Measurements from ENCODE around the gene MRTFA.
"Not testable (repeated sequence)": the region's sequence is repeated elsewhere in the genome, so short reads cannot be mapped to it uniquely, and the experiment has no call there.

Gene MRTFA

DNA sequence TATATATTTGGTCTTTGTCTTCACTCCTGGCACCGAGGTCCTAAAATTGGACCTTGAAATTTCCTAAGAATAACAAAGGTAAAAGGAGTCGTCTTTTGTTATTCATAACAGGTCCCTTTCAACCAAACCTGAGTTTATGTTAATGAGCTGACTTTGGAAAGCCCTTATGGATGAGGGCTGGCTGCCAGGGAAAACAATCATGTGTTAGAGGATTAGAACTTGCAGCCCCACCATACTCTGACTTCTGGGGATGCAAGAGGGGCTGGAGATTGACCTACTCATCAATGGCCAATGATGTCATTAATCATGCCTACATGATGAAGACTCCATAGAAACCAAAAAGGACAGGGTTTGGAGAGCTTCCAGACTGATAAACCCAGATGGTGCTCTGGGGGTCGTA, 118.9 kb downstream of the MRTFA start:
- no peak for DNase-seq

DNA sequence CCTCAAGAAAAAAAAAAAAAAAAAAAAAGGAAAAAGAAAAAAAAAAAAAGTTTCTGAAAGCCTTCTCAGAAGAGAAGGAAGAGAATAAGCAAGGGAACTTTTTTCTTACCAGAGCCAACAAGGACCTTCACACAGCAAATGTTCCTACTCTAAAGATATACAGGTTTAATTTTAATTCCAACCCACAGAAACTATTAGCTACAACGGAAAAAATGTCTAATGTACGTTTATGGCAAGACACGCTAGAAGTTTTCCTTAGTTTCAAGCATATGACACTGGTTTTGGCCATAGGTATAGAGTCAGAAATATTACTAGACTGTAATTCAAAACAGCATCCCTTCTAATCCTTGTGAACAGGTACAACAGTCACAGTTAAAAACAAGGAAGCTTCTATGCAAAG, 120.1 kb downstream of the MRTFA start:
- DNase-seq: no peak

DNA sequence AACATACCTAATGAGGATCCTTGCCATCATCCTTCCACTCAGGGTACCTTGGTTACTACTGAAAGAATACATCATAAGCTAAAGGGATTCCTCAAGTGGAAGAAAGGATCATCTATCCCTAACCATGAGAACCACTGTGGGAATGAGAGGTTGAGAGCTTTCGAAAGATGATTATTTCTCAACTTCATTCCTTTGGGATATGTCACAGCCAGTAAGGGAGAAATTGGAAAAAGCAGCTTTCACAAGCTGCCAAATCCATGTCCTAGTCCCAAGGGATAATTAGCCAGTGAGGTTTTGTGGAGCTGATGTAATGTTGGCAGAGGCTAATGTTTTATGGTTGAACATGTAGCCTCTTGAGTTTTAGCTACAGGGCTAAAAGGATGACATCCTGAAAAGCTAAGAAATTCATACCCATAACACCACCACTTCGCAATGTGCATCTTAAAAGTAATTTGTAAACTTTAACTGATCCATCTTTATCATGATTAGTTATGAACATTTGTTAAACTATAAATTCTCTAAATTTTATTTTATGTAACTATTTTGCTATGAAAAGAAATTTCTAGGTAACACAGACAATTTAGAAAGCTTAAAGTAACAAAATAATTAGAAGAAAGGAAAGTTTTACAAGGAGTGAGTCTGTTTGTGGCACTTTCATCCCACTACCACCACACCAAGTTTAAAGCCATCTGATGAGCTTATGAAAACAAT, 123.9 kb downstream of the MRTFA start:
- no peak for DNase-seq

DNA sequence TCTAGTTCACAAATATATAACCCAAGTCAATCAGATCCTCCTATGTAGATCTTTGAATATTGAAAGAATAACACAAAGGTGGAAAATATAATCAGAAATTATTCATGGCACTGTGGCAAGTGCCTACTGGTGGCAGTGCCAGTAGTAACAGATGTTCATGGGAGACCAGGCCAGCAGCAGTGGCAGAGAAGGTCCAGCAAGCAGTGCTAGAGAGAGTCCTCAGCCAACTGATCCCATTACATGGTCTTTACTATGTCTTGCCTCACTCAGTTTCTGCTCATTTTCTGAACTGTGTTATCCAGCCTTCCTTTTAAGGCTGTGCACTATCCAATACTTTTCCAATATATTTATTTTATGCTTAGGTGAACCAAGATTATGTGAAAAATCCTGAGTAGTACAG, 124.9 kb downstream of the MRTFA start:
- no peak for DNase-seq

DNA sequence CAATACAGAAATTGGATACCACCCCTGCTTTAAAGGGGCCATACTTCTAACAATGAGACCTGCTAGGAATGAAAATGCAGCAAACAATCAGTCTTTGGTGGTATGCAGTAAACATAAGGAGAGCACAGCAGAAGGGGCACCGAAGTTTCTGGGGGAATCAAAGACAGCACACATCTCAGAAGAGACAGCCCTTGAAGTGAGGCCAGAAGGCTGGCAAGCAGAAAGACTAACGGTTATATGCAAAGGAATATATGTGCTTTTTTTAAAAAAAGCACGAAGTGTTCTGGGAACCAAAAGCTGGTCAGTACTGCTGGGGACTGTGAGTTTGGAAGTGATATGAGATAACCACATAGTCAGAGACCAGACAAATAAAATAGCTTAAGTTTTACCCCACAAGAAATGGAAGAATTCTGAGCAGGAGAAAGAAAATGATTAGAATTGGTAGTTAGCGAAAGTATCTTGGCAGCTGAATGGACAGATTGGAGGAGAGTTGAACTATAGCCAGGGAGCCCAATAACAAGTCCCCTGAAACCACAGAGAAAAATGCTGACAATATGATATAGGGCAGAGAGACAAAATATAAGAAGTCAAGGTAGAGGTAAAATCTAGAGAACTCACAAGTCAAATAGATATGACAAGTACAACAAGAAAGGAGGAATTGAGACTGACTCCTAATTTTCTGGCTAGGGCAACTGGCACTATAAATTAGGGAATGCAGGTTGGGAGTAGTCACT, 125.7 kb downstream of the MRTFA start:
- no peak for DNase-seq

DNA sequence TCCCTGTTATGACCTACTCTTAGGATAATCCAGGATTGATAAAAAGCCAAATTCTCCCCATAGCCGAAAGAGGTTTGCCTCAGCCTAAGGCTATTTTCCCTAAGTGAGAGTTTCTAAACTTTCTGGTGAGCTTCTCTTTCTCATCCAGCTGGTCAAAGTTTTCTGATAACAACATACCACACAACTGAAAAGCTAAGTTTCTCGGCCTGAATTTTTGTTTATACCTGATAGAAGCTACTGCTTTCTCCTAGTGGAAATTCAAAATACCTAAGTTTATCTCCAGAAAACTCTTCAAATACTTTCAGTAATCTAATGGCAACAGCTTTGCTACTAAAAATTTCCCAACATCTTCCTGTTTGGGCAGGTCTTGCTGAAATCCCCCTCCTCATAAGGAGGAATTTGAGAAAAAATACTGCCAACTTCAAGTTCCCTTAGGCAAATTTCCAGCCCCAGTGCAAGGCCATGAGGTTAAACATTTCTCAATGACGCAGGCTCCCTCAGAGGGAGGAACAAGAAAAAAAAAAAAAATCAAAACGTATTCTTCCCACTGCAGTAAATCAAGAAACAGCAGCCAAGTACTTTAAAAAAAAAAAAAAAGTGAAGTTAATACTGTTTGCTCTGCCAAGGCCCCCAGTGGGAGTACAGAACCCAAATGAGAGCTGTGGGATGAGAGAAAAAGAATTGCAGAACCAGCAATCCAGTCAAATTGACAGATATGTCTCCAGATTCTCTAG, 127.0 kb downstream of the MRTFA start:
- DNase-seq: no peak

DNA sequence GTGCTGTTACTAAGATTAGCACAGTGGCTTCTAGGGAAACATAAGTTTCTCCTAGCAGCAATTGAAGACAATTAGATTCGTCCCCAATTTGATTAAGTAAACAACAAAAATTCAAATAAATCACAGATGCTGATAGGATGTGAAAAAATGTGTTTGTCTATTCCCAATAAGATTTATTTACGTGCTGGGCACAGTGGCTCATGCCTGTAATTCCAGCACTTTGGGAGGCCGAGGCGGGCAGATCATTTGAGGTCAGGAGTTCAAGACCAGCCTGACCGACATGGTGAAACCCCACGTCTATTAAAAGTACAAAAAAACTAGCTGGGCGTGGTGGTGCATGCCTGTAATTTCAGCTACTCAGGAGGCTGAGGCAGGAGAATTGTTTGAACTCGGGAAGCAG, 128.5 kb downstream of the MRTFA start:
- not testable (repeated sequence) for DNase-seq

DNA sequence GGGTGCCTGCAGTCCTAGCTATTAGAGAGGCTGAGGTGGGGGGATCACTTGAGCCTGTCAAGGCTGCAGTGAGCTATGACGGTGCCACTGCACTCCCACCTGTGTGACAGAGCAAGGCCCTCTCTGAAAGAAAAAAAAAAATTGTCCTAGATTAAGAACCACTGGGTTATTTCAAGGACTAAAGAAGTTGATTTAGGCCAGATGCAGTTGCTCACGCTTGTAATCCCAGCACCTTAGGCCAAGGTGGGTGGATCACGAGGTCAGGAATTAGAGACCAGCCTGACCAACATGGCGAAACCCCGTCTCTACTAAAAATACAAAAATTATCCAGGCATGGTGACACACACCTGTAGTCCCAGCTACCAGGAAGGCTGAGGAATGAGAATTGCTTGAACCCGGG, 129.0 kb downstream of the MRTFA start:
- no peak for DNase-seq

DNA sequence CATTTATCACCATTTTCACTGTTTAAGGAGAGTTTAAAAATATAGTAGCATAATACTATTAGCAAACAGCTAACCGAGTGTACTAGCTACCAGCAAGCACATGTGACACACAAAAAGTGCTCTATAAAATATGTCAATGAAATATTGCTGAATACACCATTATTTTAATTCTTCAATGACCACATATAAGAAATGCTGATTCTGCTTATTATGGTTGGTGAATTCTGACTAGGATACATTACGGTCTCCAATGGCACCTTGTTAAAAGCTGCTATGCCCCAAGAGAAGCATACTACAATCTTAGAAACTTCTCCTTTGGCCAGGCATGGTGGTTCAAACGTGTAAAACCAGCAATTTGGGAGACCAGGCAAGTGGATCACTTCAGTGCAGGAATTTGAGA, 129.8 kb downstream of the MRTFA start:
- DNase-seq: no peak

DNA sequence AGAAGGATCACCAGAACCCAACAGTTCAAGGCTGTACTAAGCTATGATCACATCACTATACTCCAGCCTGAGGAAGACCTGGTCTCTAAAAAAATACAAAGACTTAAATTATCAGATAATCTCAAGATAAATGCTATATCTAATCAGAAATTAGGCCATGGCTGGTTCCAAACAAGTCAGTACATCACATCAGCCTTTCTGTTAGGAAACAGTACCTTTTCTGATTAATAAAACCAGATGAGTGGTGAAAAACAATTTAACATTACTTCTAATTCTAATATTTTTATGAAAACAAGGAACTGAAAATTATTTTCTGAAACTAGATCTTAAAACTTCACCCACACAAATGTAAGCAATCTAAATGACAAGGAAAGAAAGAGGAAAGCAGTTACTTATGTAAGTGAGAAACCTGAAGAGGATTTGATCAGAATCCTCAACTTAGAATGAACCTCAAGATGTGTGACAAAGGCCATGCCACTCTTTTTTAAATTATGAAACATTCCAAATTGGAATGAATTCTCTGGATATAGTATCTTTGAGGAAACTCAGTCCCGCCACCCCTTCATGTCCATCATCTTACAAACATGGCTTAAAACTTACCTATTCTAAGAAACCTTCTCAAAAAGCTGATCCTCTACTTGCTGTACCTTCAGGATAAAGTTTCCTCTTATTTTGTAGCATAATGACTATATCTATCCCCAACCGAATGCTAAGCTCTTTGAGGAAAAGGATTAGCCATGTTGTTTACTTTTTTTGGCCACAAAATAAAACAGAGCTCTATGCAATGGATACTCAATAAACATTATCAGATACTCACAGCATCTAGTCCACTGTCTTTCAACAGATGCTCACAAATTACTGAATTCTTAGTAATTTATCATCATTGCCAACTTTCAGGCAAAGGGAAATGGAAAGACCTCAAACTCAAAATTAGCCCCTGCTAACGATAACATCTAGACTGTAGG, 132.0 kb downstream of the MRTFA start:
- no peak for DNase-seq

DNA sequence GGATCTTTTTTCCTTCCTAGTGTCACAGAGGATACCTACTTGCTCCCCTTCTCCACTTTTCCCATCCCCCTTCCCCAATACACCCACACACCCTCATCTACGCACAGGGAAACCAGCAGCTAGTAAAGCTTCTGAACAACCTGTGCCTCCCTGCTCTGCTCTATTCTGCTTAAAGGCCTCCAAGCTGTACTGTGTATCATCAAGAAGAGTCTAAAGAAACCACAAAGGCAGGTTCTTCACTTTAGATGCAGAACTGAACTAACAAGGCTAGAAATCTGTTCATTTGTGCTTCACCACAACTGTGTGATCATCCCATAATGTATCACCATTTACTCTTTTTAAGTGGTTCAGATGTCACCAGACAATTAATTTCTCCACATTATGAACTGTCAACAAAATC, 133.6 kb downstream of the MRTFA start:
- DNase-seq: no peak

DNA sequence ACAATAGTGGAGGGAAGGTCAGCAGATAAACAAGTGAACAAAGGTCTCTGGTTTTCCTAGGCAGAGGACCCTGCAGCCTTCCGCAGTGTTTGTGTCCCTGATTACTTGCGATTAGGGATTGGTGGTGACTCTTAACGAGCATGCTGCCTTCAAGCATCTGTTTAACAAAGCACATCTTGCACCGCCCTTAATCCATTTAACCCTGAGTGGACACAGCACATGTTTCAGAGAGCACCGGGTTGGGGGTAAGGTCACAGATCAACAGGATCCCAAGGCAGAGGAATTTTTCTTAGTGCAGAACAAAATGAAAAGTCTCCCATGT, 136.1 kb downstream of the MRTFA start:
- DNase-seq: not testable (repeated sequence)

DNA sequence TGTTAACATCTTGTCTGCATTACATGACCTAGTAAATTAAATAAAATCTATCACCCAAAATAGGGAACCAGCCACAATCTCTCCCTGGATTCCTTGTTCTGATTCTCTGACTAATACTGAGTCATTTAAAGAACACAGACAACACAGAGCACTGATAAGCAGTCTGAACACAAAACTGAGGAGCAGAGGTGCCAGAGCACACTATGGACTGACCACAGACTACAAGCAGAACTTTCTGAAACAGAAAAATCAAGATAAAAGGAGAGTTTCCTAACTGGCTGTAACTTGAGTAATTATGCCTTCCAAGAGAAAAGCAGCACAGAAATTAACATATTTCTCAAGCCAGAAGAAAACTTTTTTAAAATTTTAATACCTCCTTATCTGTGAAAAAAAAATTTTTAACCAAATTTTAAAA, 137.3 kb downstream of the MRTFA start:
- DNase-seq: no peak

DNA sequence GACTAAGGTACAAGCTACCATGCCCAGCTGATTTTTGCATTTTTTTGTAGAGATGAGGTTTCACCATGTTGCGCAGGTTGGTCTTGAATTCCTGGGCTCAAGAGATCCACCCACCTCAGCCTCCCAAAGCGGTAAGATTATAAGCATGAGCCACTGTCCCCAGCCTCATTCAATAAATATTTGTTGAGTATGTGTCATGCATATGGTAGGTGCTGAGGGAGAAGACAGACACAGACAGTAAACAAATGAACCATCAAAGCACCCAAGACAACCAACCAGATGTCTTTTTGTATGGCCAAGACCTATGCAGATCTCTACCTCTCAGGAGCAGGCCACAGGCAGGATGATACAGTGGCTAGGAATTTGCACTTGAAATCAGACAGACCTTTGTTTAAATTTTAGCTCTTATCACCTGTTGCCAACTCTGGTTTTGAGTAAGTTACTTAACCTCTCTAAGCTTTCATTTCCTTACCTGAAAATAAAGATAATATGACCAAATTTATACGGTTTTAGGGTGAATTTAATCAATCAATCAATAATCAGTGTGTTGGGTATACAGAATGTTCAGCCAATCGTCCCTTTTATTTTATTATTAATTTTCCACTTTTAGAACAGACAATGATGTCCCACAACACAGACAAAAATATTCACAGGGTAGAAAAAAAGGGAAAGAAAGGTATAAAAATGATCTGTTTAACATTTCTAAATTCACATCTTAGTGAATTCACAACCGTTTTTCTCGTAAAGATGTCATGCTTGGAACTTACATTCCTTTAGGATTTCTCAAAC, 137.9 kb downstream of the MRTFA start:
- DNase-seq: peak; percentile 26

DNA sequence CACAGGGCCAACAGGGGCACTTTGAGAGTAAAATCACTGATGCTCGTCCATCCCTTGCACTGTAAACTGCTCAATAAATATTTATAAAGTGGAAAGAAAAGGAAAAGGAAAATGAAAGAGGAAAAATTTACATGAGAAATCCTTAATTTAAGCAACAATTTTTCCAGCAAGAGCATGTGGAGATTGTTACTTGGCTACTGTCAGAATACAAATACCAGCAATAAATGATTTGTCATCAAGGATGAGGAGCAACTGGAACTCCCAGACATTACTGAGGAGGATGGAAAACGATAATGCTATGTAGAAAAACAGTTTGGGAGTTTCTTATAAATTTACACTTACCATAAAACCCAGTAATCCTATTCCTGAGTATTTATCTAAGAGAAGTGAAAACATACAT, 143.1 kb downstream of the MRTFA start:
- DNase-seq: no peak

DNA sequence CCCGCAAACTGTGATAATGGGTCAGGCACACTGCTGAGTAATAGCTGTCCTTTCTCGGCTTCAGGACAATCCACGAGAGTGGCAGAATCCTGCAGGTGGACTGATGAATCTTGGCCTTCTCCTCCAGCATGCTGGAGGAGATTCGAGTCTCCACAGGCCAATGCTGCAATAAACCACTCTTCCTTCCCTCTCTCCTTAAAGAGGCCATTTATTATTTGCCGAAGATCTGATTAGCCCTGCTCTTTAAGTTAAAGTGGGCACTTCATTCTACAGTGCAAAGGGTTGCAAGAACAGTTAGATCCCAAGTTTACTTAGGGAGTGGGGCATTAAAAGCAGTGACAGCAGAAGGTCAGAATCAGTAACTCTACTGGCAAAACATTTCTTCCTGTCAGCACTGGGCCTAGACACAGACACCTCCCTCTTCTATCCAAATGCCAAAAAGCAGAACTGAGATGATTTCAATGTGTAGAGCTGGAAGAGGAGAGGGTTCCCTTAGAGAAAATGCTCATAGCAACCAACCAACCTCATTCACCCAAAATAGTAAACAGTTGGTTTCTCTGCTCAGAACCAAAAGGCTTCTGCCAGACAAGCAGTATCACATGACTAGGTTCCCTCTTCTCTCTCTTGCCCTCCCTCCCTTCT, 144.4 kb downstream of the MRTFA start:
- no peak for DNase-seq

DNA sequence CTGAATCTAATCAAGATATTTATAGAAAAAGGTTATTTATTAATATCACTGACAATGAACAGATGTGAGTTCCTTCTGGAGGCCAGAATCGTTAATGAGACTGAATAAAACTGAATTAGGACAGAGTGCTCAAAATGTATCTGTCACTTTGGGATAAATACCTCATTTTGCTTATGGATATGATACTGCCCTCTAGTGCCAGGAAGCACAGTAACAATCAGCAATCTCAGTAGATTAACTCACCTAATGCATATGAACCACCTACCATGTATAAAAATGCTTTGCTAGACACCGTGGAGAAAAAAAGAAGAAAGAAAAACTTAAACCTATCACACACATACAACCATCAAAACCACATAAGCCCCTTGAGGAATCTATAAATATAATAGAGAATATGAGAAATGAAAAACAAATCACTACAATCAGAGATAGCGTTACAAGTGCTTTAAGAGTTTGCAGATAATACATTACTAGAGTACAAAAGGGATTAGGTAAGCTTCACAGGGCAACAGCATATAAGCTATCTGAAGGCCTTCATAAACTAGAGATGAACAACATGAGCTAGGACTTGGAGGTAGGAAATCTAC, 148.8 kb downstream of the MRTFA start:
- DNase-seq: no peak

DNA sequence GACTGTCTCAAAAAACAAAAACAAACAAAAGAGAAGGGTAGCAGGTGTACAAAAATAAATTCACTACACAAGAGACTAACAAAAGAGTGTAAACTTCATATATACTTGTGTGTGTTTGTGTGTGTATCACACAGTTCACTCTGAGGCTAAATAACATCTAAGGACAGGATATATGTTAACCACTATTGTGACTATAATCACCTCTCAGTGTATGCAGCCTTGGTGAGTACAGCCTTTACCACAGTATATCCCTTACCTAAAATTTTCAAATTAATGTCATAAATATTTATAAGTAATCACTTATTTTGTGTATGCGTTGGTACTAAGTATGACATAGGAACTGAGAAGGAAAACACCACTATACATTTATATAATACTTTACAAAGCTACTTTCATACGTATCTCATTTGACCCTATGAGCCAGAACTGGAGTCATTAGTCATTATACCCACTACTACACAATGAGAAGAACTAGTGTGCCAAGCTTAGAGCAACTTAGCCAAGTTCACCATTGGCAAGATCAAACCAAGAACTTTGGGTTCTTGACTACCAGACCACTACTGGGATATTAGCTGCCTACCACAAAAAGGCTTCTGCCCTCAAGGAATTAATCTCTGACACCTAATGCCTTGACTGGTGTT, 149.4 kb downstream of the MRTFA start:
- DNase-seq: no peak

DNA sequence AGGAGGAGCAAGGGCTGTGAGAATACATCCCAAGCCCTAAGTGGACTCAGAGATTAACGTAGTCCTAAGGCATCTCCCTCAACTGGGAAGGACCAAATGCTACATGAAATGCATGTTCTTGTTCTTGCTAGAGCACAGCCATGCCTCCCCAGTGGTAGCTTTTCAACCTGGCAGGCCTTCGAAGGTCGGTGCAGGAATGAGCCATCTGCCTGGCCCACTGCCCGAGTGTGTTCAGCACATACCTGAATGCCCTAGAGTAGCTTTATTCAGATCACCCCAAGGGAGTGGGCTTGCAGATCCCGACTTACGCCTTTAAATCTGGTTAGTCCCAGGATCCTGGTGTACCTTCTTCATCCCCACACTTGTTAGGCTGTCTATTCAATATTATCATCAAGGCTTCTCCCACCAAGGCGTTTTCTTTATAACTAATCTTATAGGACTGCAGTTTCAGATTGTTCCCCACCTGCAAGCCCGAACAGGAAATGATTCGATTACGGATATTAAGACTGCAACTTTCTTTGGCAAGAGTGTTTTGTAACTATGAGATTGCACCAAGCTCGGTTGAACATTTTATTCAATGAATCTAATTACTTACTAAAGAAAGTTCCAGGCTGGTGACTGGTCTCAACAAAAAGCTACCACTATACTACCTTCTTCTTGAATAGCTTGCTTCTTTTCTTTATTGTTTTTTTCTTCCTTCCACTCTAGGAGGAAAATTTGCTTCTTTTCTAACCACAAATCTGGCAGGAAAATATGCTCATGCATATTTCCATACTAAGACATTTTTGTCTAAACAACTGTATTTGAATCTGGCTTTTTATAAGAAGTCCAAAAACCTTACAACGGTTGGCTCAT, 150.5 kb downstream of the MRTFA start:
- no peak for DNase-seq

Measured in 8988T (cell line).